NCI-H345 treated with DMSO at 0.1 percent for 48 hours (cell line): Measurements from ENCODE around the gene TXNL4B.

Experiments
- DNase-seq: peaks from one replicate; lab custom pipeline; 2025; ENCODE audit not compliant: unreplicated experiment; lab: John Stamatoyannopoulos, UW

TXNL4B gene

GRCh38 chr16:72042157-72042660, 51.2 kb downstream of the TXNL4B start:
- no peak for DNase-seq

GRCh38 chr16:72036098-72036497, 57.3 kb downstream of the TXNL4B start:
- DNase-seq = no peak
